ENCODE data around the gene S1PR5. TPM values are rescaled to one million over a fixed set of nuclear protein-coding genes. Genes with fewer than 3 reads are reported as not detected.

The S1PR5 gene
- total RNA-seq, 1 experiment from 2014 or later, result 4.4 TPM

- H3K9me3 ChIP-seq (ENCODE audit: control insufficient read depth in 1 of 2, insufficient read depth in 1 of 2, low read depth in 1 of 2, low read length in 2 of 2), result no peaks in the 10 kb centered on the region
- RAD21 ChIA-PET (ENCODE audit: low non-redundant PET in 1 of 2, low total read pairs in 2 of 2, uncharacterized antibody in 2 of 2, unreplicated experiment in 2 of 2), result no interaction called here
- H3K9ac ChIP-seq (ENCODE audit: low read length), result no peak overlapping the region
- POLR2A ChIA-PET, result interaction anchor here (0.7 kb wide), 1 partner anchor 82 kb away, joined by 3 read pairs; no protein-coding TSS in a partner anchor
- no peaks in the 10 kb centered on the region for H3K9me2 ChIP-seq (ENCODE audit: insufficient read depth)
- no peaks in the 10 kb centered on the region for H3K27me3 ChIP-seq (ENCODE audit: insufficient read depth, low read length)
- H3K27ac ChIP-seq (ENCODE audit: low read depth, low read length), result no peak overlapping the region
- no TSS peak for BruUV-seq (replicated peaks)
- peaks cover 87% of the 10 kb centered on the region for H3K79me2 ChIP-seq (ENCODE audit: insufficient read depth, low read length)
- CTCF ChIA-PET, result no interaction called here
- H2AFZ ChIP-seq (ENCODE audit: low read depth, low read length, poor library complexity, severe bottlenecking), result no peak overlapping the region
- no peak for TF ChIP-seq RAD21 (IDR thresholded peaks at IDR 0.05; ENCODE audit: low read depth)
- TF ChIP-seq ZFX (IDR thresholded peaks at IDR 0.05), result no peak
- no peak for TF ChIP-seq ATF3 (IDR thresholded peaks at IDR 0.05)
- TF ChIP-seq POLR2AphosphoS5 (IDR thresholded peaks at IDR 0.05; ENCODE audit: low read depth, low read length), result no peak
- no peak for TF ChIP-seq EZH2 (IDR thresholded peaks at IDR 0.05)
- TF ChIP-seq ELF1 (IDR thresholded peaks at IDR 0.05; ENCODE audit: borderline replicate concordance, low read depth), result no peak
- TF ChIP-seq TCF7L2 (IDR thresholded peaks at IDR 0.05; ENCODE audit: borderline replicate concordance, extremely low read depth, insufficient read depth, insufficient read length), result no peak
- no peak for TF ChIP-seq MAX (IDR thresholded peaks at IDR 0.05)
- TF ChIP-seq EGR1 (IDR thresholded peaks at IDR 0.05; ENCODE audit: low read depth), result no peak
- TF ChIP-seq CTCF (IDR thresholded peaks at IDR 0.05 in 2 of 3, conservative IDR thresholded peaks at IDR 0.05 in 1 of 3; ENCODE audit: borderline replicate concordance in 1 of 3, insufficient read depth in 1 of 3, low read depth in 2 of 3, low read length in 2 of 3), result no peak
- no peak for TF ChIP-seq SP1 (IDR thresholded peaks at IDR 0.05; ENCODE audit: low read depth)
- no peak overlapping the region for H3K4me2 ChIP-seq (ENCODE audit: low read length)
- peaks cover 6 to 12% of the 10 kb centered on the region in 2 experiments; a peak in 2 of 4 replicates for H3K4me1 ChIP-seq (ENCODE audit: control insufficient read depth in 1 of 2, insufficient read depth in 2 of 2, low read length in 2 of 2)
- no peak overlapping the region for H3K4me3 ChIP-seq (replicated peaks in 1 of 2; ENCODE audit: low read depth in 1 of 2, low read length in 2 of 2)
- DNase-seq (ENCODE audit: low read depth, low spot score) (no peak), ATAC-seq (no peak)
- no peaks in the 10 kb centered on the region for H4K20me1 ChIP-seq (ENCODE audit: insufficient read depth)
- intact Hi-C loops (cut with micrococcal nuclease), result no loop called here
- peaks cover 16 to 23% of the 10 kb centered on the region in 2 experiments; a peak in 3 of 4 replicates for H3K36me3 ChIP-seq (ENCODE audit: control insufficient read depth in 1 of 2, insufficient read depth in 2 of 2, low read length in 2 of 2)
Observed at GRCh38 chr19:10497371-10497770, 19.9 kb downstream of the S1PR5 start.

Data from HCT116 (cell line).